Measurements from ENCODE around the gene TMUB1.

DNA sequence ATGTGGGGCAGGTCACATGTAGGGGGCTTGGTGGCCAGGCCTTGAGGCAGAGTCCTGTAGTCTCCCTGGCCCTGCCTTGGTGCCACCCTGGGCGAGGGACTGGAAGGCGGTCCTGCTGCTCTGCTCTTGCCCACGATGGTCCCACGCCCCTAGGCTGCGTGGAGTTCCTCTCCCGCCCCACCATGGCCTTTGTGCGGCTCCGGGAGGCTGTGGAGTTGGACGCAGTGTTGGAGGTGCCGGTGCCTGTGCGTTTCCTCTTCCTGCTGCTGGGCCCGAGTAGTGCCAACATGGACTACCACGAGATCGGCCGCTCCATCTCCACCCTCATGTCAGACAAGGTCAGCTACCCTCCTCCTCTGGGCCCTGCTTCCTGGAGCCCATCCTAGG, 12.7 kb downstream of the TMUB1 start:
- TF ChIP-seq, protein P1, sequence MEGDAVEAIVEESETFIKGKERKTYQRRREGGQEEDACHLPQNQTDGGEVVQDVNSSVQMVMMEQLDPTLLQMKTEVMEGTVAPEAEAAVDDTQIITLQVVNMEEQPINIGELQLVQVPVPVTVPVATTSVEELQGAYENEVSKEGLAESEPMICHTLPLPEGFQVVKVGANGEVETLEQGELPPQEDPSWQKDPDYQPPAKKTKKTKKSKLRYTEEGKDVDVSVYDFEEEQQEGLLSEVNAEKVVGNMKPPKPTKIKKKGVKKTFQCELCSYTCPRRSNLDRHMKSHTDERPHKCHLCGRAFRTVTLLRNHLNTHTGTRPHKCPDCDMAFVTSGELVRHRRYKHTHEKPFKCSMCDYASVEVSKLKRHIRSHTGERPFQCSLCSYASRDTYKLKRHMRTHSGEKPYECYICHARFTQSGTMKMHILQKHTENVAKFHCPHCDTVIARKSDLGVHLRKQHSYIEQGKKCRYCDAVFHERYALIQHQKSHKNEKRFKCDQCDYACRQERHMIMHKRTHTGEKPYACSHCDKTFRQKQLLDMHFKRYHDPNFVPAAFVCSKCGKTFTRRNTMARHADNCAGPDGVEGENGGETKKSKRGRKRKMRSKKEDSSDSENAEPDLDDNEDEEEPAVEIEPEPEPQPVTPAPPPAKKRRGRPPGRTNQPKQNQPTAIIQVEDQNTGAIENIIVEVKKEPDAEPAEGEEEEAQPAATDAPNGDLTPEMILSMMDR (IDR thresholded peaks at IDR 0.05) = no peak
- no peak for TF ChIP-seq POLR2A (IDR thresholded peaks at IDR 0.05)

All from thyroid gland (tissue), 4 donors.